H1 (cell line): ENCODE results near the gene ADAM22.

Experiments used
- BCL11A ChIP-seq, 2 experiments: IDR thresholded peaks; one replicate each; pipeline ENCODE4 v1.6.1; 2011; ENCODE audit warnings: low read depth in 2 of 2, low read length in 2 of 2, mild to moderate bottlenecking in 2 of 2
- BRCA1 ChIP-seq: IDR thresholded peaks from 2 replicates; pipeline ENCODE4 v1.6.1; 2012; ENCODE audit warnings: low read depth, low read length, improper control_type of control experiment
- POLR2A ChIP-seq, 2 experiments: IDR thresholded peaks; 1 replicate in 1 of 2; 2 replicates in 1 of 2; pipeline ENCODE4 v1.6.1; 2011; ENCODE audit warnings: low read depth in 2 of 2, low read length in 2 of 2, mild to moderate bottlenecking in 2 of 2; ENCODE audit errors: control extremely low read depth in 1 of 2
- TF ChIP-seq, protein P1 (sequence below), 3 experiments: IDR thresholded peaks; 1 replicate in 2 of 3; 2 replicates in 1 of 3; pipeline versions ENCODE4 v1.5.1 to v1.6.1; 2011; ENCODE audit warnings: low read length in 3 of 3, mild to moderate bottlenecking in 3 of 3, inconsistent platforms in 2 of 3, low read depth in 1 of 3, moderate library complexity in 1 of 3; ENCODE audit not compliant: insufficient read depth in 1 of 3; ENCODE audit errors: control extremely low read depth in 1 of 3
- TF ChIP-seq, protein P2 (sequence below): IDR thresholded peaks from 2 replicates; pipeline ENCODE4 v1.6.1; 2012; ENCODE audit warnings: inconsistent platforms

DNA sequence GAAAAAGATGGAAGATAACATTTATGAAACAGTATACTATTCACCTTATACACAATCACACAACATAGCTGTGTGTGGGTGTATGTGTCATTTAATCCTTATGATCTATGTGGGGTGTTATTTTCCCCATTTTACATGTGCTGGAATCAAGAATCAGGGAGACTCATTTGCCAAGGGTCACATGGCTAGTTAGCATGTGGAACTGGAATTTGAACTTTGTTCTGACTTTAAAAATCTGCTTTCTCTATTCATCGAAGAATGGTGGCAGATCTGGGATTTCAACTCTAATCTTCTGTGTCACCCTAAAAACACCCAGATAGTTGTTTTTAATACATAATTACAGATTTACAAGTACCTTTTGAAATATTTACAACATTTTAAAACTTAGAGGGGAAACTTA, 65.2 kb downstream of the ADAM22 start:
- TF ChIP-seq BRCA1, result no peak
- no peak for TF ChIP-seq POLR2A (IDR thresholded peaks at IDR 0.05; ENCODE audit: control extremely low read depth in 1 of 2, low read depth in 2 of 2, low read length in 2 of 2)
- TF ChIP-seq, protein P1, sequence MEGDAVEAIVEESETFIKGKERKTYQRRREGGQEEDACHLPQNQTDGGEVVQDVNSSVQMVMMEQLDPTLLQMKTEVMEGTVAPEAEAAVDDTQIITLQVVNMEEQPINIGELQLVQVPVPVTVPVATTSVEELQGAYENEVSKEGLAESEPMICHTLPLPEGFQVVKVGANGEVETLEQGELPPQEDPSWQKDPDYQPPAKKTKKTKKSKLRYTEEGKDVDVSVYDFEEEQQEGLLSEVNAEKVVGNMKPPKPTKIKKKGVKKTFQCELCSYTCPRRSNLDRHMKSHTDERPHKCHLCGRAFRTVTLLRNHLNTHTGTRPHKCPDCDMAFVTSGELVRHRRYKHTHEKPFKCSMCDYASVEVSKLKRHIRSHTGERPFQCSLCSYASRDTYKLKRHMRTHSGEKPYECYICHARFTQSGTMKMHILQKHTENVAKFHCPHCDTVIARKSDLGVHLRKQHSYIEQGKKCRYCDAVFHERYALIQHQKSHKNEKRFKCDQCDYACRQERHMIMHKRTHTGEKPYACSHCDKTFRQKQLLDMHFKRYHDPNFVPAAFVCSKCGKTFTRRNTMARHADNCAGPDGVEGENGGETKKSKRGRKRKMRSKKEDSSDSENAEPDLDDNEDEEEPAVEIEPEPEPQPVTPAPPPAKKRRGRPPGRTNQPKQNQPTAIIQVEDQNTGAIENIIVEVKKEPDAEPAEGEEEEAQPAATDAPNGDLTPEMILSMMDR (IDR thresholded peaks at IDR 0.05; ENCODE audit: control extremely low read depth in 1 of 3, insufficient read depth in 1 of 3, low read depth in 1 of 3, low read length in 3 of 3), result no peak
- TF ChIP-seq, protein P2, sequence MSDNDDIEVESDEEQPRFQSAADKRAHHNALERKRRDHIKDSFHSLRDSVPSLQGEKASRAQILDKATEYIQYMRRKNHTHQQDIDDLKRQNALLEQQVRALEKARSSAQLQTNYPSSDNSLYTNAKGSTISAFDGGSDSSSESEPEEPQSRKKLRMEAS, result no peak
- TF ChIP-seq BCL11A (IDR thresholded peaks at IDR 0.05; ENCODE audit: low read depth in 2 of 2, low read length in 2 of 2), result no peak
